Chondrocyte (in vitro differentiated cells): ENCODE measurements around the gene VSIG1. TPM values are rescaled to one million over a fixed set of nuclear protein-coding genes. Genes with fewer than 3 reads are reported as not detected.

ENCODE experiments used
- DNase-seq: peaks from one replicate; pipeline ENCODE4 v3.0.0; 2021; ENCODE audit warnings: mixed read lengths, low spot score
- H3K27ac Mint-ChIP-seq: one replicate; pipeline ENCODE4 v1.8.0; 2021; ENCODE audit warnings: mild to moderate bottlenecking, moderate library complexity, mixed read lengths; ENCODE audit not compliant: unreplicated experiment
- H3K27me3 Mint-ChIP-seq: 2 replicates; pipeline ENCODE4 v1.8.0; 2021; ENCODE audit warnings: low read depth, mixed read lengths
- H3K36me3 Mint-ChIP-seq: 2 replicates; pipeline ENCODE4 v1.8.0; 2021; ENCODE audit warnings: low read depth, mixed read lengths
- H3K4me1 Mint-ChIP-seq: 2 replicates; pipeline ENCODE4 v1.8.0; 2021; ENCODE audit warnings: low read depth, mild to moderate bottlenecking, mixed read lengths
- H3K4me3 Mint-ChIP-seq: one replicate; pipeline ENCODE4 v1.8.0; 2021; ENCODE audit warnings: mild to moderate bottlenecking, moderate library complexity, mixed read lengths; ENCODE audit not compliant: unreplicated experiment
- H3K9me3 Mint-ChIP-seq: 2 replicates; pipeline ENCODE4 v1.8.0; 2021; ENCODE audit warnings: low read depth, mixed read lengths
- CTCF ChIP-seq: fragments of 200-600 bp; sonication (generic); IDR thresholded peaks from 2 replicates; pipeline ENCODE4 v1.5.0; 2021; ENCODE audit warnings: antibody characterized with exemption, mild to moderate bottlenecking, moderate library complexity
- total RNA-seq: library from RNA; stranded (reverse); gene quantifications from 3 replicates; pipeline ENCODE4 v1.2.1, GENCODE V29; 2021

Gene VSIG1
- total RNA-seq, 1 donor from 2014 or later = not detected

GRCh38 chrX:108127152-108127551, 82.3 kb downstream of the VSIG1 start:
- Mint-ChIP-seq H3K4me1 (peaks cover 18% of the 10 kb centered on the region), H3K4me3 (no peak overlapping the region), H3K9me3 (no peaks in the 10 kb centered on the region), H3K27me3 (no peaks in the 10 kb centered on the region), H3K27ac (no peak overlapping the region), H3K36me3 (peaks cover 16% of the 10 kb centered on the region)
- no peak for TF ChIP-seq CTCF
- no peak for DNase-seq

Other genes with a start within 250 kb of the VSIG1 start
- gene MID2, start 219.2 kb upstream of the VSIG1 start, total RNA-seq = 18.0 to 19.8 TPM (median 18.7 TPM) in 3 replicates
- not detected in 3 replicates for gene TEX13B, start 62.7 kb upstream of the VSIG1 start, total RNA-seq
- 60.5 to 84.8 TPM (median 66.1 TPM) in 3 replicates for gene PSMD10, start 46.5 kb downstream of the VSIG1 start, total RNA-seq
- 14.8 to 29.7 TPM (median 17.9 TPM) in 3 replicates for gene ATG4A, start 46.7 kb downstream of the VSIG1 start, total RNA-seq